ENCODE results near the gene TOMM34.

The TOMM34 gene

GRCh38 chr20:44896583-44896982 is 63.6 kb downstream of the TOMM34 start:
- peaks cover 10% of the 10 kb centered on the region for H3K36me3 Mint-ChIP-seq

GRCh38 chr20:44894959-44895358 is 65.2 kb downstream of the TOMM34 start:
- H3K4me3 Mint-ChIP-seq = peak overlapping the region; percentile 34
- H3K4me1 Mint-ChIP-seq = peaks cover 90% of the 10 kb centered on the region
- no peaks in the 10 kb centered on the region for H3K27me3 Mint-ChIP-seq
- peak overlapping the region; percentile 24 for H3K27ac Mint-ChIP-seq
- no peaks in the 10 kb centered on the region for H3K9me3 Mint-ChIP-seq
- H3K36me3 Mint-ChIP-seq = peaks cover 4% of the 10 kb centered on the region

More at GRCh38 chr20:44896583-44896982, 63.6 kb downstream of the TOMM34 start:
- Mint-ChIP-seq H3K9me3 (no peaks in the 10 kb centered on the region), H3K4me3 (peak overlapping the region; percentile 54), H3K4me1 (peaks cover 91% of the 10 kb centered on the region), H3K27me3 (no peaks in the 10 kb centered on the region), H3K27ac (peak overlapping the region; percentile 51)

All from activated naive CD4-positive, alpha-beta T cell treated with anti-CD3 and anti-CD28 coated beads, Interleukin-2, amount 50 U/mL, for 24 hours (primary cell).